Measurements from ENCODE around the gene NCAPD3.

Gene NCAPD3

DNA sequence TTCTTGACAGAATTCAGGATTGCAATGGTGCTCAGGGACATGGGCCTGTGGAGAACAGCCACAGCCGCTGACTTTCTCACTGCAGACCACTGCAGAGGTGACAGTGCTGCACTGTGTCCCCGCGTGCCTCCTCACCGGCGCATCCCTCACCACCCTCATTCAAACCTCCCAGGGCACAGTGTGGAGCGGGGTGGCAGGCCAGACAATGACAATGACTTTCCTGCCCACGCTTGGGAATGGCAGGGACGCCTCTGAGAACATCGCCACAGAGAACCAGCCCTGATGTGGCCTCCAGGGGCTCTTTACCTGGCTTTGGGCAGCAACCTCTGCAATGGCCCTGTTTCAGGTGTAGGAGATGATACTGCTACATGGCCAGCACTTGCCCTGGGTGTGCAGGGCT lies 65.7 kb downstream of the NCAPD3 start:
- DNase-seq (ENCODE audit: low read depth, low spot score): no peak

DNA sequence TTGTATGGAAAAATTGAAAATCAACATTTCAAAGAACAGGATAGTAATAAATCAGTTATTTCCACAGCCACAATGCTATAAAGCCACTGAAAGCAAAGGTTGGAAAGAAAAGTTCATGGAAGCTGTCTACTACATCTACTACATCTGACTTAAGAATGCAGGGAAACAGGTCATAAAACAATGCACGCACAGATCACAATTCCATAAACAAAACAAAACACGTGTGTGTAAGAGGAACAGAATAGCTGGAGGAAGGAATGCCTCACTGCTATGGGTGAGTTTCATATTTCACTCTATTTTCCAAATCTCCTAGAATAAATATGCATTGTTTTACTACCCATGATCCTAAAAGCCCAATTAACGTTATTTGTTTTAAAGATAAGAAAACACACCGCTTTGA lies 66.3 kb downstream of the NCAPD3 start:
- DNase-seq (ENCODE audit: low read depth, low spot score): no peak

- DNase-seq (ENCODE audit: low read depth, low spot score): no peak
Measured at GRCh38 chr11:134155946-134156865, 67.6 kb downstream of the NCAPD3 start.

DNA sequence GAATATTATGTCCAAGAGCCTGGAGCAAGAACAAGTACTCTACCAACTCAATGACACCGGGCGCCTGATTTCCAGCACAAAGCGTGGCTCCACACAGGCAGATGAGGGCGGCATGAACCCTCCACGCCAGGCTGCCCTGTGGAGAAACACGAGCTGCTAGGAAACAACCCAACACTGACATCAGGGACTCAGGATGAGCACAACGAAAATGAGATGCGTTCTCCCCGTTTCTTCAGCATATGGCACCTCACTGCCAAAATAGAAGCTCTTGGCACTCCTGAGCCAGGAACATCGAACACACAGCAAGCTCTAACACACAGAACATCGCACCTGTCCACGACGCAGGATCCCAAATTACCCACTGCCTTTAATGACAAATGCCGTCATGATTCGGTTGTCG lies 68.3 kb downstream of the NCAPD3 start:
- no peak for DNase-seq (ENCODE audit: low read depth, low spot score)

DNA sequence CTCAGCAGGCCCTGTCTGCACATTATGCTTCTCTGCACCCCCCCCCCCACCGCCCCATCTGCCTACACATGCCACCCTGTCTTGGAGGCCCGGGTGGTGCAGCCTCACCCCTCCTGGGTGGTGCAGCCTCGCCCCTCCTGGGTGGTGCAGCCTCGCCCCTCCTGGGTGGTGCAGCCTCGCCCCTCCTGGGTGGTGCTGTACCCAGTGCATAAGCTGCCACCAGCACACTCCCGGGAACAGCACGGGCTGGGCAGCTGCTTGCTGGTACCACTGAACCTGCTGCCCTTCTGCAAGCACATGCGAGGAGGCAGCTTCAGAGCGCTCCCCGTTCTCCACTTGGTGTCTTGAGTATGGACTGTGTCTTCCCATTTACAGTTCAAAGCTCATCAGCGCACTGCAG lies 69.3 kb downstream of the NCAPD3 start:
- DNase-seq (ENCODE audit: low read depth, low spot score): no peak

DNA sequence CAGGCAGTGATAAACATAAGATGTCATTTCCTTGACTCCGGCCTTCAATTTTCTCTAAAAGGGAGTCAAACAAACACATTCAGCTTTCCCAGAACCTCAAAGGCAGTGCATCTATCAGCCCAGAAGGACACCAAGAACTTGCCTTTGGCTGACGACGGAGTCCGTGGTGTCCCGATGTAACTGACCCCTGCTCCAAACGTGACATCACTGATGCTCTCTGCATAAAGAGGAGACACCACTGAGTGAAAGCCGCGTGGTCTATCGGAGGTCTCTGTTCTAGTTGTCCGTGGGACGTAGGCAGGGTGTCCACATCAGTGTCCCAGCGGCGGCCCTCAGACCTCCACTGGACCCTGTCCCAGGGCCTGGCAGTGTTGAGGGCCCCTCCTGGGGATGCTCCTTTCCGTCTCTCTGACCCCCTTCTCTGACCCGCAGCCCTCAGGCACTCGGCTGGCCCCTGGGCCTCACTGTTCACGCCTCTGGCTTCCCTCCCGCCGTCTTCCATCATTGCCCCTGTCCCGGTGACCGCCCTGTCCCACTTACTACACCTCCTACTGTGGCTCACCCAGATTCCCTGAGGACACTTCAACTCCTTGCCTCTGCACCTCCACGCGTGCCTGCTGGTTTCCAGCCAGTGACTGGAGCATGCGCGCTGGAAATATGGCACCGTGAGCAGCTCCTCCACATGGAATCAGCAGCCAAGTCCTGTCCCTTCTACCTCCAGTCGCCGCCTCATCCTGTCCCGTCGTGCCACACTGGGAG lies 70.4 kb downstream of the NCAPD3 start:
- no peak for DNase-seq (ENCODE audit: low read depth, low spot score)

DNA sequence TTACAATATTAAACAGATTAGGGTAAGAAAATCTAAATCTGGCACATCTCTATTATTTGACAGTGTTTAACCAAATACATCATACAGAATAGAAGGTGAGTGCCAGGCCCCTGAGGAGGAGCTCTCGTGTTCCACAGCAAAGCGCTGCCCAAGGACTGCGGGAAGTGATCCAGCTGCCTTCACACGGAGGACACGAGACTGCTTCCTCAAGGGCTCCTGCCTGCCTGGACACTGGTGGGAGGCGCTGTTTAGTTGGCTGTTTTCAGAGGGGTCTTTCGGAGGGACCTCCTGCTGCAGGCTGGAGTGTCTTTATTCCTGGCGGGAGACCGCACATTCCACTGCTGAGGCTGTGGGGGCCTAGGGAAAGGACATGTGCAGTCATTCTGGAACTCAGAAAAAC lies 71.1 kb downstream of the NCAPD3 start:
- DNase-seq (ENCODE audit: low read depth, low spot score): no peak

DNA sequence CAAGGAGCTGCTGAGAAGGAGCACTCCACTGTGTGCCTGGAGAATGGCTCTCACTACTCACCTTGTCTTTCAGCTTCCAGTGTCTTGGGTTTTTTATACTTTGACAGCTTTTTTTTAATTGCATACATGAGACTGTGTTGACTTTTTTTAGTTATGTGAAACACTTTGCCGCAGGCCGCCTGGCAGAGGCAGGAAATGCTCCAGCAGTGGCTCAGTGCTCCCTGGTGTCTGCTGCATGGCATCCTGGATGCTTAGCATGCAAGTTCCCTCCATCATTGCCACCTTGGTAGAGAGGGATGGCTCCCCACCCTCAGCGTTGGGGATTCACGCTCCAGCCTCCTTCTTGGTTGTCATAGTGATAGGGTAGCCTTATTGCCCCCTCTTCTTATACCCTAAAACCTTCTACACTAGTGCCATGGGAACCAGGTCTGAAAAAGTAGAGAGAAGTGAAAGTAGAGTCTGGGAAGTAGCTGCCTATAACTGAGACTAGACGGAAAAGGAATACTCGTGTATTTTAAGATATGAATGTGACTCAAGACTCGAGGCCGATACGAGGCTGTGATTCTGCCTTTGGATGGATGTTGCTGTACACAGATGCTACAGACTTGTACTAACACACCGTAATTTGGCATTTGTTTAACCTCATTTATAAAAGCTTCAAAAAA lies 72.6 kb downstream of the NCAPD3 start:
- DNase-seq (ENCODE audit: low read depth, low spot score): no peak

DNA sequence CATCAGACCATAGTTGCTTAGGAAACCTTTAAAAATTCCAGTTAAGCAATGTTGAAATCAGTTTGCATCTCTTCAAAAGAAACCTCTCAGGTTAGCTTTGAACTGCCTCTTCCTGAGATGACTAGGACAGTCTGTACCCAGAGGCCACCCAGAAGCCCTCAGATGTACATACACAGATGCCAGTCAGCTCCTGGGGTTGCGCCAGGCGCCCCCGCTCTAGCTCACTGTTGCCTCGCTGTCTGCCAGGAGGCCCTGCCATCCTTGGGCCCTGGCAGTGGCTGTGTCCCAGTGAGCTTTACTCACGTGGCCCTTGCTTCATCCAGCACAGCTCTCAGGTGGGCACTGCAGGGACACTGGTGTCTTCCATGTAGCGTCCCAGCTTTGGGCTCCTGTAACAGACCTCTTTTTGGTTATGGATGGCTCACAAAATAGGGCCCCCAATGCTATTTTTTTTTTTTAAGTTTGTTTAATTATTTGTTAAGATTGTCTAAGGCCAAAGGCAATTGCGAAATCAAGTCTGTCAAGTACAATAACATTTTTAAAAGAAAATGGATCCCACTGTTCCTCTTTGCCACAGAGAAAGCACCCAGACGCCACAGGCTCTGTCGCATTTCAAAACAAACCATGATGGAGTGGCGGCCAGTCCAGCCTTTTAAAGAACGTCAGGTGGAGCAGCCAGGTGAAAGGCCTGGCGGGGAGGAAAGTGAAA lies 73.4 kb downstream of the NCAPD3 start:
- DNase-seq (ENCODE audit: low read depth, low spot score): no peak

GRCh38 chr11:134149371-134149770 lies 74.4 kb downstream of the NCAPD3 start:
- no peak for DNase-seq (ENCODE audit: low read depth, low spot score)

DNA sequence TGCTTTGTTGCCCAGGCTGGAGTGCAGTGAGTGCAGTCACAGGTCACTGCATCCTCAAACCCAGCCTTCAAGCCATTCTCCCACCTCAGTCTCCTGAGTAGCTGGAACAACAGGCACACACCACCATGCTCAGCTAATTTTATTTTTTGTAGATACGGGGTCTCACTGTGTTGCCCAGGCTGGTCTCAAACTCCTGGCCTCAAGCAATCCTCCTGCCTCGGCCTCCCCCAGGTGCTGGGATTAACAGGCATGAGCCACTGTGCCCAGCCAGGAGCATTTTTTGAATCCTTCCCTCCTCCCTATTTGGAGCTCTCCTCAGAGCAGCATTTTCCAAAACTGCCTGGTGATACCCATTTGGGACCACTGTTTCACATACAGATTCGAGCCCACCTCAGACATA lies 77.2 kb downstream of the NCAPD3 start:
- no peak for DNase-seq (ENCODE audit: low read depth, low spot score)

DNA sequence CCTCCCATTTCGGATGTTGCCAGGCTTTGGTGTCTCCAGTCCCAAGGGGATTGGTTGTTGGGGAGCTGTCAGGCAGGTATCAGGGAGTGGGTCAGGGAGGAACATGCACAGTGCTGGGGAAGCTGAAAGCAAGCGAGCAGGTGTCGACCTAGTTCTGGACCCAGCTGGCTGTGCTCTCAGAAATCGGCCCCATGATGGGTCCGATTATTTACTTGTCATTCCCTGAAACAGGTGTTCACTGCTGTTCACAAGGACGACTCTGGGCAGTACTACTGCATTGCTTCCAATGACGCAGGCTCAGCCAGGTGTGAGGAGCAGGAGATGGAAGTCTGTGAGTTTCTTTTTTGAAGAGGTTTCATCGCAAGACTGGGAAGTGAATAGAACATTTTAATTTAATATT lies 78.1 kb downstream of the NCAPD3 start:
- no peak for DNase-seq (ENCODE audit: low read depth, low spot score)

- no peak for DNase-seq (ENCODE audit: low read depth, low spot score)
Measured at GRCh38 chr11:134144744-134145143, 79.0 kb downstream of the NCAPD3 start.

DNA sequence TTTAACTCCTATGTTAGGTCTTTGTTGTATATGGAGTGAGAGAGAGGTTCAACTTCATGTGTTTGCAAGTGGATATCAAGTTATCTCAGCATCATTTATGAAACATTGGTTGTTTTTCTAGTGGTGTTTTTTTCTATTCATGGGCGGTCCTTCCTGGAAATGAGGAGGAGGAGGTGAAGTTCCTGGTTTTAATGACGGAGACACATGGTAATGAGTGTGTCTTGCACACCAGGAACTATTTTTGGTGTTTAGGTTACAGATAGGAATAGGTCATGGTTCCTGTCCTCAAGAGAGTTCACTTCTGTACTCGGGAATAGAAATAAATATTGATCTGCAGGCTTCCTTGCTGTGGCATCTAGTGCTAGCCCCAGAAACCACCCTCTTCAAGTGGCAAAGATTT lies 80.0 kb downstream of the NCAPD3 start:
- DNase-seq (ENCODE audit: low read depth, low spot score): no peak

DNA sequence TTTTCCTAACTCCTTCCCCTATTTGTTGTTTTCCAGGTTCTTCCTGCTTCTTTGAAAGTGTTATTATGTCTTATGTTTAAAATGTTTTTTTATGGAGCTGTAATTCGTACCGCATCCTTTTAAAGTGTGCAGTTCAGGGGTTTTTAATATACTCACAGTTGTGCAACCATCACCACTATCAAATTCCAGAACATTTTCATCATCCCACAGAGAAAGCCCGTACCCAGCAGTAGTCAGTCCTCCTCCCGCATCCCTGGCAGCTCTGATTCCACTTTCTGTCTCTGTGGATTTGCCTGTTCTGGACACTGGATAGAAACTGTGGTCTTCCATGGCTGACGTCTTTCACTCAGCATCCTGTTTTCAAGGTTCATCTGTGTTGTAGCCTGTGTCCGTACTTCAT lies 81.2 kb downstream of the NCAPD3 start:
- no peak for DNase-seq (ENCODE audit: low read depth, low spot score)

DNA sequence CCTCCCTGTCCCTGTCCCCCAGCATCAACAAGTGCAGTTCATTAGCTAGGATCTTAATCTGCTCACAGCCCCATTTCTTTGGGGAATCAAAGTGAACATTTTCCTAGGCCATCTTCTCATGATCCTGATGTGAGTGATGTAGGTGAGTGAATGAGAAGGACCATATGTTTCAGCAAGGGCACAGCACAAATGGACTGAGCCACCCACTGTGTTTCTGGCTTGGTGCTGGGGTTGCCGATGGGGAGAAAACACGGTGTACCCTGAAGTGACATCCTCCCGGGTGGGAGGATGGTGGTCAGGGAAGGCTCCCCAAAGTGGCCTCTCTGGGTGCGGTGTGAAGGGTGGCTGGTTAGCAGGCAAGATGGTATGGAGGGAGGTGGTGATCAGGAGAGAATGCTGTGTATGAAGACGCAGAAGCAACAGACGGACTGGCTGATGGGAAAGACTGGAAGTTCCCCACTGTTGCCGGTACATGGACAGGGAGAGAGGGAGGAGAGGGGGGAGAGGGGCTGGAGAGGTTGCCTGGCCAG lies 82.7 kb downstream of the NCAPD3 start:
- no peak for DNase-seq (ENCODE audit: low read depth, low spot score)

DNA sequence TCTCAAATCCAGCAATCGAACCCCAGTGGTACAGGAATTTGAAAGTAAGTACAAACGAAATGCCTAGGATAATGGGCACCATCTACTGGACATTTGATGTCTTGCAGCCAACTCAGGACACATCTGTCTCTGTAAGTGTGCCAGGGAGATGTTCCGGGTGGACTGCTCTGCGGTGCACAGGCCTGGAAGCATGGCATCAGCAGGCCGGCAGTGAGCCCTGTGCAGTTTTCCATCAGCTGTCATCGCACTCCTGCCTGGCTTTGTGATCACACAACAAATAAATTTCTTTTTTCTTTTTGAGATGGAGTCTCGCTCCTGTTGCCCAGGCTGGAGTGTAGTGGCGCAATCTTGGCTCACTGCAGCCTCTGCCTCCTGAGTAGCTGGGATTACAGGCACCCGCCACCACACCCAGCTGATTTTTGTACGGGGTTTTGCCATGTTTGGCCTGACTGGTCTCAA lies 83.9 kb downstream of the NCAPD3 start:
- DNase-seq (ENCODE audit: low read depth, low spot score): peak; percentile 64

GRCh38 chr11:134139303-134139872 lies 84.4 kb downstream of the NCAPD3 start:
- DNase-seq (ENCODE audit: low read depth, low spot score): no peak

- DNase-seq (ENCODE audit: low read depth, low spot score): no peak
Measured at GRCh38 chr11:134138376-134138775, 85.4 kb downstream of the NCAPD3 start.

GRCh38 chr11:134134167-134134566 lies 89.6 kb downstream of the NCAPD3 start:
- no peak for DNase-seq (ENCODE audit: low read depth, low spot score)

- peak; percentile 50 for DNase-seq (ENCODE audit: low read depth, low spot score)
Measured at GRCh38 chr11:134132808-134133207, 91.0 kb downstream of the NCAPD3 start.

Measured in ELF-1 (cell line).